Hindlimb muscle (tissue), 1 donor: ENCODE data around the gene SWT1. TPM values are rescaled to one million over a fixed set of nuclear protein-coding genes. Genes with fewer than 3 reads are reported as not detected.
"Not testable (repeated sequence)": the region's sequence is repeated elsewhere in the genome, so short reads cannot be mapped to it uniquely, and the experiment has no call there.

ENCODE experiments used
- DNase-seq: peaks from one replicate; pipeline ENCODE4 v3.0.0-alpha.2; 2013
- polyA plus RNA-seq: library from polyadenylated mRNA; unstranded; fragments of 120-200 nt; gene quantifications from one replicate; pipeline ENCODE4 v1.2.1, GENCODE V29; 2013; ENCODE audit not compliant: insufficient read length

SWT1 gene
- polyA plus RNA-seq, 1 donor = 6.1 TPM

DNA sequence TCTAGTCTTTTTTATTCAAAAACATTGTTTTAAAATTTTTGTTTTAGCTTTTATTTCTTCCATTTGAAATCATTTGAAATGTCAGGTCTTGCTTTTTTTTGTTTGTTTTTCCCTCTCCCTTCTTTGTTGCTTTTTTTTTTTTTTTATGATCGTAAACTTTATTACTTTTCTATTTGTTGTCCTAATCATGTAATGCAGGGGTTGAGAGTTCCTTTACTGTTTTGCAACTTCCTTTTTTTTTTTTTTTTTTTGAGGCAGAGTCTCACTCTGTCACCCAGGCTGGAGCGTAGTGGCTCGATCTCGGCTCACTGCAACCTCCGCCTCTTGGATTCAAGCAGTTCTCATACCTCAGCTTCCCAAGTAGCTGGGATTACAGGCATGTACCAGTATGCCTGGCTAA lies 135.3 kb downstream of the SWT1 start:
- no peak for DNase-seq

DNA sequence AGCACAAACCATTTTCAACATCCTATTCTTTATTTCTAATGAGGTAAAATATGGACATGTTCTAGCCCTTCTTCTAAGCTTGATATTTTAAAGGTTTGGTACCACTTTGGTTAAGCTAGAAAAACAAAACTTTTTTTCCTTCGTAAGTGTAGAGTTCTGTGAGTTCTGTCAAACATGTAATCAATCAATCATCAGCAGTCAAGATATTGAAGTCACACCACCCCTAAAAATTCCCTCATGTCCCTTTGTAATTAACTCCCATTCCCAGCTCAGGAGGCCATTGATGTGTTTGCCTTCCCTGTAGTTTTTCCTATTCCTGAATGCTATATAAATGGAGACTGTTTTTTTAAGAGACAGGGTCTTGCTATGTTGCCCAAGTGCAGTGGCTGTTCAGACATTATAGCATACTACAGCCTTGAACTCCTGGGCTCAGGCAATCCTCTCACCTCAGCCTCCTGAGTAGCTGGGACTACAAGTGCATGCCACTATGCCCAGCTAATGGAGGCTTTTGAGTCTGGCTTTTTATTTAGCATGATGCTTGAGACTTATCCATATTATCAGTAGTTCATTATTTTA lies 137.1 kb downstream of the SWT1 start:
- DNase-seq = no peak

DNA sequence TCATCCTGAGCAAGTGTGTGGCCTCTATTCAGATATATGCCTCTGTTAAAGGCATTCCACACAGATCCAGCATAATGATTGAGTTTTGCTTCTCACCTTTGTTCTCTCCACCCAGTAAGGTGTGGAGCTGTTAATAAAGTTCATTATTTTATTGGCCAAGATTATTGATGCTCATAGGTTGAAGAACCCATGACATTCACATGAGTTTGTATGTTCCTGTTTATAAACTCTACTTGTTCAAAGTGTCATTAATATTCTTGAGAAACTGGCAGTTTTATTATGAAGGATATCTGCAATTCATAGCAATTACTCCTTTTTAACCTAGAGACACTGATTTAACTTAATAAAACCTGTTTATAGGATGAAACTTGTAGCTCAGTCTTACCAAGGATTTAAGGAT lies 138.1 kb downstream of the SWT1 start:
- no peak for DNase-seq

DNA sequence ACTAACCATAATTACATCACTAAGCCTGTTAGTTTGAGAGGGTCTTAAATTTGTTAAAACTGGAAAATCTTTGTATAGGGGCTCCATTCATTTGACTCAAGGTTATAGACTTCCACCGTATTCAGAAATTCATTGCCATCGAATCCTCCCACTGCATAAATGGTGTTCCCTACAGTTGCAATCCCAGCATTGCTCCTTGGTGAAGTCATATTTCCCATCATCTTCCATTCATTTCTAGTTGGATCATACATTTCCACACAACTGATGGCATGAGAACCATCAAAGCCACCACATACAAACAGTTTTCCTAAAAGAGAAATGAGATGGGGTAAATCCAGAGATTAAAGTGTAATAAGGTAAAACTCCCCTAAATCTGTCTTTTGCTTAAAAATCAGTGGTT lies 141.0 kb downstream of the SWT1 start:
- no peak for DNase-seq

DNA sequence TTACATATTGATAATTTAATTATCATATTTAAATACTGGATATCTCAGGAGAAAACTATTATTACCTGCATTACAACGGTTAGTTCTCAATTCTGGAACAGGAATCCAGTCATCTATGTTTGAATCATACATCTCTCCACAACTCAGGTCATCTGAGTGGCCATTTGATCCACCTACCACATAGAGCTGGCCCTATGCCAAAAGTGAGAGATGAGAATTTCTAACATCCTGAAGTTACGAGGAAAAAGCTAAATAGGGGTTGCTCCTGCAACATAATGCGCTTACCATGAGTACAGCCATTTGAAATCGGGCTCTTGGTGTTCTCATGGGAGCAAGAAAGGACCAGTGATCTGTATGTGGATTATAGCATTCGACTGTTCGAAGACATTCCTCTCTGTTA lies 143.2 kb downstream of the SWT1 start:
- DNase-seq = no peak

DNA sequence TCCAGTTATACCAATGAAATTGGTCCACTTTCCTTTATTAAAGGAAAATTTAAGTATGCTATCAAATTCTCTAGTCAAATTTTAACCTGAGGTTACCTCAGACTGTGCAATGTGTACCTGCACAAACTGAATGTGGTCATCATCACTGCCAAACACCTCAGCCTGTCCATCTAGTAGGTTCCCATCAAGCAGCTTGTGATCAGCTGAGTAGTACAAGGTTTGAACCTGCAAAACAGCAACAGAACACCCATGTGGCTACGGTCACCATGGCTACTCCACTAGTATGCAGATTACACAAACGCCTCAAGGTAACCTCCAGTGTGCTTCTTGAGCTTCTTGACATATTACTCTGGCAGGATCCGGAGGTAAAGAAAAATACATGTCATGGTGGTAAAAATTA lies 148.5 kb downstream of the SWT1 start:
- no peak for DNase-seq

DNA sequence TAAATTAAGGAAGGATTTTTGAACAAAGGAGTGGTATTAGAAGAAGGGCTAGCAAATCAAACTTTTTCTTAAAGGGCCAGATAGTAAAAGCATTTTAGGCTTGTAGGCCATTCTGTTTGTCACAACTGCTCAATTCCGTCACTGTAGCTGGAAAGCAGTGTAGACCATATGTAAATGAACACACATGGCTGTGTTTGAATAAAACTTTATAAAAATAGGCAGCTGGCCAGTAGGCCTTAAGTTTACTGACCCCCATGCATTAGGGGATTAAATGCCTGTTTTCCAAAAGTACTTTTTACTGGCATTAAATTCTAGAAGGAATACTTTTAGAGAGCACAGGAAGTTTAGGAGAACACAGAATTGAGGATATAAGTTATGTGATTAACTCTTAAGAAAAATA lies 151.2 kb downstream of the SWT1 start:
- no peak for DNase-seq

DNA sequence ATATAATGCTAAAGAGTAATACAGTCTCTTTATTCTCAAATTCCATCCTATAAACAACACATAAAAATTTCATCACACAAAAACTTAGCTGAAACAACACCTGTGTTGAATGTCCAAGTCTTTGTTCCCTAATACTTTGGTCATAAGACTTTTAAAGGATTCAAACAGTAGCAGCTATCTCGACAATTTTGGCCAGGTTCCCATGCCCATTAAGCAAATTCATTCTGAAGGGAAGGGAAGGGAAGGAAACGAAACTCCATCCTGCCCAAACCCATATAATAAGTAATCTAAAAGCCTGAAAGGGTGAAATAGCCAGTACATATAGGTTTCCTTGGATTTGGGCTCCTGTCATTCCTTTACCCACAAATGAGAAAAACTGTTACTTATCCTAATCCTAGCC lies 152.6 kb downstream of the SWT1 start:
- no peak for DNase-seq

DNA sequence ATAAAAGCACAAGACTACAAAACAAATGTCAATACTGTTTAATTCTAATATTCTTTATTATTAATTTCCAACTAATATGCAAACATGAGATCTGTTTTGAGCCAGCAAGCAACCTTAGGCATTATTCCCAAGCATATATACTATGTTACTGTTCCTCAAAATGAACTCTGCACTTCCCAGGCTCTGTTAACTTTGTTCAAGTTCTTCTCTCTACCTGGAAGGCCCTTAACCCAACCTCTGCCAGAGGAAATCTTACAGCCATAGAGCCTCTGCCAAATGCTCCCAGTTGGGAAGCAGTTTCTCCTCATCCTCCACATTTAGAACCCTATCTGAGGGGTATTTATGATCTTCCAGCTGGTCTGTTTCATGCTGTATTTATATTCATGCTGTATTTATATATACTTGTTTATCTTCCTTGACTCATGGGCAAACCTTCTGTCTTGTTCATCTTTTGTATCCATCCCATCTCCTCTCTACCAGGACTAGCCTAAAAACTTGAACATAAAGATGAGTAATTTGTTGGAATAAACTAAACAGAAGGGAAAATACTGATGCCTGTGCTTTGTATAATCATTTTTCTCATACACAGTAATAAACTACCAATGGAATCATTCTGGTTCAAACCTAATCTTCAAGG lies 154.7 kb downstream of the SWT1 start:
- no peak for DNase-seq

DNA sequence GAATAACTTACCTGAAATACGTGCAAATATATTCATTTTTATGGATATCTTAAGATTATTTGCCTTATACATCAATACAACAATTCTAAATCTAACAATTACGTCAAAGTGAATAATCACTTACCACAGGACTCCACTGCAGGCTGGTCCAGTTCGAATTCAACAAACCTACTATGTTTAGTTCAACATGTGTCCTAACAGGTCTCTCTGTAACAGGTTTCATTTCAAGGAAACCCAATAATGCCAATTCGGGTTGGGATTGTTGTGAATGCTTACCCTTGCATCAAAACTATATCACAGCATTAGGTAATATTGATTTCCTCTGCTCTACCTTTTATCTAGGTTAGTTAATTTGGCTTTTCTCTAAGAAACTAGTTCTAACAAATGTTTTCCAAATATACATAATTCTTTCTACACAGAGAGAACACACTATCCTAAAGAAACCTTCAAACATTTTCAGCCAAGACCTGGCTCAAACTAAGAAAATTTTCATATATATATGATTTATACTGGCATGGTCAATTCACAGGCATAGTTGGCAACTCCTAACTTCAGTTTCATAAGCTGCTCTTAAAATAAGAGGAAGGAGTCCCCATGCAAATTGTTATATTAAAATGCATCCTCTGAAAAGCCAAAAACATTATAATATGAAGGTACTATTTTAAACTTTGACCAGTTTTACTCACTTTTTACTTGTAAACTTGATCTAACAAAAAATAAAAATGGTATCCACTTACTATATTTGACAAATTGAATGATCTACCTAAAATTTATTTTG lies 155.6 kb downstream of the SWT1 start:
- no peak for DNase-seq

DNA sequence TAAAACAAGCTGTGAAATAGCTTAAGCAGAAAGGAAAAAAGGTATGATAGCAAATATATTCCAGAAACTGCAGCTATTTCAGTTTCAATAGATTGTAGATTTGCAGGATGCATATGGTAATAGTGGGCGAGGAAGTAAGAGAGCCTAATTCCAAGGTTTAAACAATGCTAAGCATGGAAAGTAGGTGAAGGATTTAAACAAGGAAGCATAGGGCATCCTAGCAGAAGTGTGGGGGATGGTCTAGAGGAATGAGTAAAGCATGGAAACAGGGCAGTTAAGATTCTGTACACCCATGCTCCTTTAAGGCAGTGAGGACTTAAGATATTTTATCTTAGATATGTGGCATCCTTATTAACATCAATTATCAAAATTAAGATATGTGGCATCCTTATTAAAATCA lies 157.4 kb downstream of the SWT1 start:
- DNase-seq = no peak

DNA sequence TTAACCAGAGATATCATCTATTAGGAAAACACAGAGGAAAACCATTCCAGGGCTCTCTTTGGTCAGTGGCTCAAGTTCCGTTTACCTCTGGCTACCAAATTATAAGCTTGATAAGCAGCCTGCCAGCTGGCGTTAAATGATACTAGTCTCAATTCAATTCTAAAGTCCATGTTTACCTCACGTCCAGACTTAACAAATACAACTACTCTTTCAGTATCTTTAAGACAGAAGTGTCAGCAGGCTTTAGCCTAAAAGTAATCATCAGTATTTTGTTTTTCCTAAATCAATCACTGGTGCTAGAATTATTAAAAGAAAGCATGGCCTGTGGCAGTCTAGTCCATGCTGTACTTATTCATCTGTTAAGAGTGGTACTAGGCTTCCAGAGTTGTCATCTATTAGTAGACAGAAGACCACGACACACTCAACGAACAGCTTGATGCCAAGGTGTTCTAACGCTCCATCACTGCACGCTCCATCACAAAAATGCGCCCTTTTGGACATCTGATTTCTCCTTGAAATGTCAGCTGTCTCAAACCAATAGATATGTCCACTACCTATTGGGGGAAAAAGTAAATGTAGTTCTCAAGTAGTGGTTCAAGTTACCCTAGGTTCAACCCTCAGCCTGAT lies 158.6 kb downstream of the SWT1 start:
- no peak for DNase-seq

DNA sequence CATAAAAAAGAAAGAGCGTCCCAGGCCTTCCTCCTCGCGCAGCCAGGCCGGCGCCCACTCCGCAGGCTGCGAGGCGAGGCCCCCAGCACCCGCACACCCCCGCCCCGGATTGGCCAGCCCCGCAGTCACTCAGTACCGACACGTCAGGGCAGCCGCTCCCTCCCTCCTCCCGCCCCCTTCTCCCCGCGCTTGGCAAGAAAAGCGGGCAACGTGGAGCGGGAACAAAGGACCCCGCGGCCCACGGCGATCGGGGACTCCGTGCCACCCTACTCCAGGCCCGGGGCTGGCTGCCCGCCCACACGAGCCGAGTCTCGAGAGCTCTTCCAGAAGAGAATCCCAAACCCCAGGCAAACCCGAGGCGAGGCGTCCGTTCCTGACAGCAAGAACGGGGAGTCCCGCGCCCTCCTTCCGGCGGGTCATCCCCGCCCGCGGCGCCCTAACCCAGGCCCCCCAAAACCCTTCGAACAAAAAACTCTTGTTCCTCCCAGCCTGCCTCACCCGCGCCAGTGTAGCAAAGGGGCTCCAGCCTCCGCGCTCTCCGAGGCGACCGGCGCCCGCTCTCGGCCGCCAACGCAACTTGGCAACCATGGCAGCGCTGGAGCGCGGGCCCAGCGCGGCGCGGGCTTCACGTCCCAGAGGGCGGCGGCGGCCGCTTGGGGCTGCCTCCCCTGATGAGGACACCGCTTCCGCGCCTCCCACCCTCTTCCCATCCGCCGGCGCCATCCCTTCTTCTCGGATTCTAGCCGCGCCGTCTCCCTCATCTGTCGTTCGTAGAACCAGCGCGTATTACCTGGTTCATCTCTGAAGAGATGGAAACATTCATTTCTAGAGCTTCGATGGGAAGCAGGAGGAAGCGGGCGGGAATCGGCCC lies 159.4 kb downstream of the SWT1 start:
- DNase-seq = peak; percentile 94

DNA sequence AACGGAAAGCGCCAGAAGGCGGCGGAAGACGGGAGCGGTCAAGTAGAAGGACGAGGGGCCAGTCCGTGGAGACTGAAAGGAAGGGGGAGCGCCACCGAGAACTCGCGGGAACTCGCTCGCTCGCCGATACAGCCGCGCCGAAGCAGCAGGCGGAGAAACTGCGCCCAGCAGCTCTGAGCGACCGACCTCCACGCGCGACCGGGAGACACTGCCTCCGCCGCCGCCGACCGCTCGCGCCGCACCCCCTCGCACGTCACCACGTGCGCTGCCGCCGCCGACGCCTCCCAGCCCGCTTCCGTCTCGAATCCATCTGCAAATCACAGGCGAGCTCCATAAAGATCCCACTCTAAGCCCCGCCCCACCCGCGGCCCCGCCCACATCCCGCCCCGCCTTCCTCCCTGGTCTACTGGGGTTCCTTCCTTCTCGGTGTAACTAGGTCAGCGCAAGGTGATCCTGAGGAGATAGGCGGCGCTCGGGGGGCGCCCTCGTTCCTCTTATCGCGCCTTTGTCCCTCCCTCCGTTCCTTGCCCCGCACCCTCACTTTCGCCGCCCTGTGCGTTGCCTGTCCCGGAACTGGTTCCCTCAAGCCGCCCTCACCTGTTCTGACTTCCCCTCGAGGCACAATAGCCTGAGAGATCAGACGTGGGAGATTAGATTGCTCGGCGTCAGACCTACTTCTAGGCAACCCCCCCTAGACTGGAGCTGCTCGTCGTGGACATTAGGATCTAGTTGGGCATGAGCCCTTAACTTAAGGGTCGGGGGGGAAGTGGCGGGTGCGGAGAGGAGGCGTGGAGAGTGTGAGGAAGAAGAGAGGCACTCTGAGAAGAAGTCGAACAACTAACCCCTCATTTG lies 160.3 kb downstream of the SWT1 start, which contains the start of gene IVNS1ABP:
Gene IVNS1ABP, minus strand, starts transcription at position 210 of the 852 bp plus-strand sequence. CDS start 7,750 bp downstream, outside the sequence.
- peak; percentile 94 for DNase-seq

DNA sequence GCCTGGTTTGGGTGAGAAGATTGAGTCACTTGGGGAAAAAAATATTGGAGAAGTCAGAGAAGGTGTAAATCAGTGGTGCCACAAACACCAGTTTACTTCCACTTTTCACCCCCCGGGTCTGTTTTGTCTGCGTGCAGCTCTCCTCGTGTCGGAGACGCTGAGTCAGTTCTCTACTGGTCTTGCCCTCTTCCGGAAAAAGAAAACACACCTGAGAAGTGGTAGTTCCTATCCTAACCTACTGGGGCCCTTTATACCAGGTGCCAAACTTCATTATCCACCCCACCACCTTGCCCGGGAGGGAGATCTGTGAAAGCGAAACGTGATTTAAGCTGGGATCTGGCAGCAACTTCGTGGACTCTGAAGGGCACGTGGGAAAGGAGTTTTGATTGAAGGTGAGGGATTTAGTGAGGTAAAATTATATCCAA lies 160.9 kb downstream of the SWT1 start:
- no peak for DNase-seq

DNA sequence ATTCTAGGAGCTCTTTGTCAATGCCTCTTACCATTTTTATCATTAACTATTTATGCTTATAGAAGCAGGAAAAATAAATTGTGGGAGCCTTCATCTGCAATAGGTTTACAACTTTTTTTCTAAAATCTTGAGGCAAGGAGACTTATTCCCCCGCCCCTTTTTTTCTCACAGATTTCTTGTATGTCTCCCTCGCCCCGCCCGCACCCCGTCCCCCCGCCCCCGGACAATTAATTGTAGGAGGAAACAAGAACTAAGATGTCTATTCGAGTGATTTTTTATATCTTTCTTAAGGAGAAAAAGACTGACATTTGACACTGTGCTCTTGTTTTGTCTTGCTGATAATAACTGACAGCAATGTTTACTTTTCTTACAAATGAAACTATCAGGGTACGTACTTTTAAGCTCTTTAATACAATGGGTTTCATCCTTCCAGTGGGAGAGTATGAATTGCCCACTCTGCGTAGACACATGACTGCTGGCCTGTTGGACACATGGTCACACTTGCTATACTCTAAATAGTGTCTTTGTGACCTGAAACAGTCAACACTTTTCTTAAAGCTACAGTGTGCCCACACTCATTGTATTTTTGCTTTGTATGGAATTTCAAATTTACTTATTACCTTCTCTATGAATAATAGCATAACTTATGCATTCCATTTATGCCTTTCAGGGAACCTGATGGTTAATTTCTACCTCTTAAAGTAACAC lies 161.6 kb downstream of the SWT1 start:
- no peak for DNase-seq

DNA sequence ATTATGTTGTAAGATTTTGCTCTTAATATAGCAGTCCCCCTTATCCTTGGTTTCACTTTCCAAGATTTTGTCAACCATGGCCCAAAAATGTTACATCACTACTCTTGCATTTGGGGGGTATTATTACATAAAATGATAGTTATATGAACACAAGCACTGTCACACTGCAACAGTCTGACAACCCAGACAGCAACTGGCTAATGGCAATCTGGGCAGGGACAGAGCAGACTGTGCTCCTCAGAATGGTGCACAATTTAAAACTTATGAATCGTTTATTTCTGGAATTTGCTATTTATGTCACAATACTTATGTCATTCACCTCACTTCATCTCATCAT lies 162.1 kb downstream of the SWT1 start:
- no peak for DNase-seq

DNA sequence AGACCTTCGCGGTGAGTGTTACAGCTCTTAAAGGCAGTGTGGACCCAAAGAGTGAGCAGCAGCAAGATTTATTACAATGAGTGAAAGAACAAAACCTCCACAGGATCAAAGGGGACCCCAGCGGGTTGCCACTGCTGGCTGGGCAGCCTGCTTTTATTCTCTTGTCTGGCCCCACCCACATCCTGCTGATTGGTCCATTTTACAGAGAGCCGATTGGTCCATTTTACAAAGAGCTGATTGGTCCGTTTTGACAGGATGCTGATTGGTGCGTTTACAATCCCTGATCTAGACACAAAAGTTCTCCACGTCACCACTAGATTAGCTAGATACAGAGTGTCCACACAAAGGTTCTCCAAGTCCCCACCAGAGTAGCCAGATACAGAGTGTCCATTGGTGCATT lies 164.1 kb downstream of the SWT1 start:
- DNase-seq = not testable (repeated sequence)

DNA sequence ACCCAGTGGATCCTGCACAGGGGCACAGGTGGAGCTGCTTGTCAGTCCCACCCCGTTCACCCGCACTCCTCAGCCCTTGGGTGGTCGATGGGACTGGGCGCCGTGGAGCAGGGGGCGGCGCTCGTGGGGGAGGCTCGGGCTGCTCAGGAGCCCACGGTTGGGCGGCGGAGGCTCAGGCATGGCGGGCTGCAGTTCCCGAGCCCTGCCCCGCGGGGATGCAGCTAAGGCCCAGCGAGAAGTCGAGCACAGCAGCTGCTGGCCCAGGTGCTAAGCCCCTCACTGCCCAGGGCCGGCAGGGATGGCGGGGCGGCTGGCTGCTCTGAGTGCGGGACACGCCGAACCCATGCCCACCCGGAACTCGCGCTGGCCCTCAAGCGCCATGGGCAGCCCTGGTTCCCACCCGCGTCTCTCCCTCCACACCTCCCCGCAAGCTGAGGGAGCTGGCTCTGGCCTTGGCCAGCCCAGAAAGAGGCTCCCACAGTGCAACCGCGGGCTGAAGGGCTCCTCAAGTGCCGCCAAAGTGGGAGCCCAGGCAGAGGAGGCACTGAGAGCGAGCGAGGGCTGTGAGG lies 164.8 kb downstream of the SWT1 start:
- DNase-seq = not testable (repeated sequence)

DNA sequence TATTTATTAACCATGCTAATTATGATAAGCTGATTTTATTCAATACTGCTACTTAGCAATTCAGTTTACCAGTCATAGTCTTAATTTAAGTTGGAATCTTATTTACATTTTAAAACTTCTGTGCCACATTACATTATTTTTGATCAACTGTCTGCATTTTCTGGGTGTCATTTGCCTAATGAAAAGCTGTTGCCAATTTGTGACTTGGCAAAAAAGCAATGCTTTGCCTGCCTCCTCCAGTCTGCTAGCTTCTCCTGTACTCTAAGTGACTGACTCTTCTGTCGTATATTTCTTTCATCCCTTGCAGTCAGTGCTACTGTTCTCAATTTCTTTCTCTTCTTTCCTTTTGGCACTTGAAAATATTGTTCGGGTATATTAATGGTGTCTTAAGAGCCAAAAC lies 165.7 kb downstream of the SWT1 start:
- DNase-seq = no peak

DNA sequence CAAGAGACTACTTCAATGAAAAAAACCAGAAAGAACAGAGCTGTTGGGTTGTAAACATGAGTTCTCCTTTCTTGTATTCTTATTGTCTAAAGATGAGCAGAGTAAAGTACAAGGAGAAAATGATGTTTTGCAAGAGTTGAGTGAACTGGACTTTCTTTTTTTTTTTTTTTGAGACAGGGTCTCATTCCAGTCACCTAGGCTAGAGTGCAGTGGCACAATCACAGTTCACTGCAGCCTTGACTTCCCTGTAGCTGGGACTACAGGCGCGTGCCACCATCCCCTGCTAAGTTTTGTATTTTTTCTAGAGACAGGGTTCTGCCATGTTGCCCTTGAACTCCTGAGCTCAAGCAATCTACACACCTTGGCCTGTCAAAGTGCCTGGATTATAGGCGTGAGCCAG lies 167.2 kb downstream of the SWT1 start:
- no peak for DNase-seq
